Vagina (tissue), 2 donors: Measurements from ENCODE around the gene ZNF660.

ENCODE experiments used
- CTCF ChIP-seq, 3 experiments: fragments of 450-650 bp in 2 of 3; fragments of 200-600 bp in 1 of 3; sonication (generic) in 1 of 3; IDR thresholded peaks; one replicate each; pipeline ENCODE4 v1.5.1; 2017 to 2019; ENCODE audit warnings: antibody characterized with exemption in 3 of 3, mild to moderate bottlenecking in 2 of 3, moderate library complexity in 2 of 3
- POLR2A ChIP-seq, 2 donors: fragments of 450-650 bp; IDR thresholded peaks; one replicate each; pipeline ENCODE4 v1.6.1; 2017; ENCODE audit warnings: antibody characterized with exemption in 2 of 2, mild to moderate bottlenecking in 2 of 2, moderate library complexity in 2 of 2
- POLR2AphosphoS5 ChIP-seq, 2 donors: sonication (generic); formaldehyde crosslinking; IDR thresholded peaks; one replicate each; pipeline ENCODE4 v1.9.0; 2017; ENCODE audit warnings: antibody characterized with exemption in 2 of 2, mild to moderate bottlenecking in 2 of 2, low read depth in 1 of 2; ENCODE audit not compliant: insufficient read depth in 1 of 2

GRCh38 chr3:44612678-44613077 lies 27.9 kb downstream of the ZNF660 start:
- TF ChIP-seq POLR2AphosphoS5 (IDR thresholded peaks at IDR 0.05; ENCODE audit: insufficient read depth in 1 of 2, low read depth in 1 of 2) (no peak), CTCF (IDR thresholded peaks at IDR 0.05) (no peak), POLR2A (IDR thresholded peaks at IDR 0.05) (no peak)
